Brain microvascular endothelial cell (primary cell): ENCODE results near the gene LY6G6F.

Experiments
- DNase-seq: peaks from one replicate; pipeline ENCODE4 v3.0.0-alpha.2; 2020
- H3K27ac ChIP-seq: fragments of 250-450 bp; sonication (Bioruptor Pico); 2 replicates; pipeline ENCODE4 v1.5.1; 2020; ENCODE audit warnings: mild to moderate bottlenecking, moderate library complexity
- H3K27me3 ChIP-seq: fragments of 250-450 bp; sonication (Bioruptor Pico); replicated peaks from 2 replicates; pipeline ENCODE4 v1.5.1; 2020; ENCODE audit warnings: mild to moderate bottlenecking
- H3K36me3 ChIP-seq: fragments of 250-450 bp; sonication (Bioruptor Pico); replicated peaks from 2 replicates; pipeline ENCODE4 v1.5.1; 2020; ENCODE audit warnings: mild to moderate bottlenecking
- H3K4me3 ChIP-seq: 2 replicates; pipeline ENCODE4 v1.5.1; 2011; ENCODE audit warnings: low read depth, mild to moderate bottlenecking, control low read depth, low read length, moderate library complexity
- in situ Hi-C: cut with HindIII; loops from 2 replicates; pipeline ENCODE4 v1.10.0; 2017; ENCODE audit warnings: low sequenced_read_pairs, low pct_ligation_motif_present
- TF ChIP-seq, protein P1 (sequence below): IDR thresholded peaks from 2 replicates; pipeline ENCODE4 v1.5.1; 2011; ENCODE audit warnings: low read depth, mild to moderate bottlenecking, moderate library complexity, low read length, control low read depth, inconsistent platforms; ENCODE audit errors: missing control alignments

The LY6G6F gene

DNA sequence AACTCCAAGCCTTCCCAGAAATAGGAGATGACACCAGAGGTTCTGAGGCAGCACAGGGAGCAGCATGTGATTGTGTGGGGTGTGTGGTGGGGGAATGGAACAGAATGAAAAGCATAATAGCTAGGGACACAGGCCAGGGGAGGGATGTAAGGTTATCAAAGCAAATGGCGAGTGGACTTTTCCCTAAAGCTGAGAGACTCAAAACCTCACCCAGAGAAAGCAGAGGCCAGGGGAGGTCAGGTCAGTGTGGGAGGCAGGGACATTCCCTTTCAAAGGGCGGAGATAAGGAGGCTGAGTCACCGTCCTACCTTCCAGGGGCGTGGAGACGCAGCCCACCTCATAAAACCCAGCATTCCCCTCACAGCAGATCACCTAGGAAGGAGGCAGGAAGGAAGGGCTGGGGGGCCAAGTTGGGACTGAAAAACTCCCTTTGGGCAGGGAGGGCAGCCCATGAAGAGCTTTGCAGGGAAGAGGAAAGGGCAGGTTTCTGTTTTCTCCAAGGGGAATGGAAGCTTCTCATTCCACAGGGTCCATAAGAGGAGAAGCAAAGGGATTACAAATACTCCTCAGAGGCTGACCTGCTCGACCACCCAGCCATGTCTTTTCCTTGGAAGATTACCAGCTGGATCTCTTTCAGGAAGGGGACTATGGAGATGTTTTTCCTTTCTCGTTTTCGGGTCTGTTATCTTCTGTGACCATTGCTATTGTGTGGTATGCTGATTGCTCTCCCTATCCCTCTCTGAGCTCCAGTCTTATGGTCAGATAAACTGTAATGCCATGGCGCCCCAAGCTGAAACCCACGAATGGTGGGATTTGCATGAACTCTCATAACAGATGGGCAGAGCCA, 16.2 kb upstream of the LY6G6F start:
- peaks cover 73% of the 10 kb centered on the region for H3K36me3 ChIP-seq
- H3K27ac ChIP-seq, result no peak overlapping the region
- no peaks in the 10 kb centered on the region for H3K27me3 ChIP-seq
- TF ChIP-seq, protein P1, sequence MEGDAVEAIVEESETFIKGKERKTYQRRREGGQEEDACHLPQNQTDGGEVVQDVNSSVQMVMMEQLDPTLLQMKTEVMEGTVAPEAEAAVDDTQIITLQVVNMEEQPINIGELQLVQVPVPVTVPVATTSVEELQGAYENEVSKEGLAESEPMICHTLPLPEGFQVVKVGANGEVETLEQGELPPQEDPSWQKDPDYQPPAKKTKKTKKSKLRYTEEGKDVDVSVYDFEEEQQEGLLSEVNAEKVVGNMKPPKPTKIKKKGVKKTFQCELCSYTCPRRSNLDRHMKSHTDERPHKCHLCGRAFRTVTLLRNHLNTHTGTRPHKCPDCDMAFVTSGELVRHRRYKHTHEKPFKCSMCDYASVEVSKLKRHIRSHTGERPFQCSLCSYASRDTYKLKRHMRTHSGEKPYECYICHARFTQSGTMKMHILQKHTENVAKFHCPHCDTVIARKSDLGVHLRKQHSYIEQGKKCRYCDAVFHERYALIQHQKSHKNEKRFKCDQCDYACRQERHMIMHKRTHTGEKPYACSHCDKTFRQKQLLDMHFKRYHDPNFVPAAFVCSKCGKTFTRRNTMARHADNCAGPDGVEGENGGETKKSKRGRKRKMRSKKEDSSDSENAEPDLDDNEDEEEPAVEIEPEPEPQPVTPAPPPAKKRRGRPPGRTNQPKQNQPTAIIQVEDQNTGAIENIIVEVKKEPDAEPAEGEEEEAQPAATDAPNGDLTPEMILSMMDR, result no peak
- DNase-seq, result no peak
- in situ Hi-C loops, result no loop called here
- no peak overlapping the region for H3K4me3 ChIP-seq

DNA sequence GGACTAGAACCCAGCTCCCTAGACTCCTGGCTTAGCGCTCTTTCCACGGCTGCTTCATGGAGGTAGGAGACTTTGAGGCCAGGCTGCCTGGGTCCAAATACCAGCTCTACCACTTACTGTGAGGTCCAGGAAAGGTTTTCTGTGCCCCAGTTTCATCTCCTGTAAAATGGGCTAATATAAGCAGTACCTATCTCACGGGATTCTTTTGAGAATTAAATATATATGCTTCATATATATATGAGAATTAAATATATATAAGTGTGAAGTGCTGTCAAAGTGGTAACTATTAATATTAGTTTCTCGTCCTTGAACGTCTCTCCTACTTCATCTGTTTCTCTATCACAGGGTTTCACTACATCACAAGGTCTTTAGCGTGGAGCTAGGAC, 15.6 kb upstream of the LY6G6F start:
- H3K27me3 ChIP-seq, result no peaks in the 10 kb centered on the region
- TF ChIP-seq, protein P1, result no peak
- H3K27ac ChIP-seq, result no peak overlapping the region
- in situ Hi-C loops, result no loop called here
- no peak for DNase-seq
- no peak overlapping the region for H3K4me3 ChIP-seq
- H3K36me3 ChIP-seq, result peaks cover 76% of the 10 kb centered on the region

DNA sequence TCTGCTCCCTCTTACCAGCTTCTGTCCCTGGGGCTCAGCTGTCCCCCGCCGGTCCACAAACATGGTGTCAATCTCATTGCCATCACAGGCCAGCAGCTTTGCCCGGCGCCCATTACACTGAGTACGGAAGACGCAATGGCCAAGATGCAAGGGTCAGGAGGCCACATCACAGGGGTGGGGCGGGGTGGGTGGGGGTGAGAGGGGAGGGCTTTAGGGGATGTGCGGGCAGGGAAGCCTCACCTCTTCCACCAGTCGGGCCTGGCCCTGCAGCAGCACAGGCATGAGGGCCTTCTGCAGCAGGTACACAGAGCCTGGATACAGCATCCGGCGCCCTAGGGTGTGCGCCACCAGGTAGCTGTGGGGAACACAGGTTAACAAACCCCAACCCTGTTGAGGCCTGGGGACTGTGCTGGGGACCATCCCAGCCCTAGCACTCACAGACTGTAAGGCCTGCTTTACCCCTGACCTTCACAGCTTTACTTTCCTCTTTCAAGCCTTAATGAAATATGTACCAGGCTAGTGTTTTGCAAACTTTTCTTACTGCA, 15.0 kb upstream of the LY6G6F start:
- in situ Hi-C loops, result no loop called here
- TF ChIP-seq, protein P1, result no peak
- no peak overlapping the region for H3K27ac ChIP-seq
- DNase-seq, result no peak
- H3K36me3 ChIP-seq, result peaks cover 70% of the 10 kb centered on the region
- H3K27me3 ChIP-seq, result no peaks in the 10 kb centered on the region
- H3K4me3 ChIP-seq, result no peak overlapping the region

DNA sequence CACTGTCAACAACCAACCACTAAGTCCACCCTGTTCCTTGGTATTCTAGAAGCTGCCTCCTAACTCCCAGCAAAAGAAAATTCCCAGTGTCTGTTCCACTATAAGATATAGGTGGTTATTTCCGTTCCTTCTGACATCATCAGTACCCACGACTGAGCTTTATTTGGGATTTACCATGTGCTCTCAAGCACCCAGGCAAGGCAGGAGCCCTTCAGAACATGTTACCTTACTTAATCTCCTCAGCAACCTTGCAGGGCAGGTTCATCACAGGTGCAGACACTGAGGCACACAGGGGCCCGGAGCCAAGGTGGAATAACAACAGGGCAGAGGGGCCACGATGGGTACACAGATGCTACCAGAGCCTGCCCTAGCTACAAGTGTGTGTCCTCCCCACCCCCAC, 14.3 kb upstream of the LY6G6F start:
- peaks cover 63% of the 10 kb centered on the region for H3K36me3 ChIP-seq
- in situ Hi-C loops, result no loop called here
- TF ChIP-seq, protein P1, result no peak
- no peak overlapping the region for H3K27ac ChIP-seq
- no peak overlapping the region for H3K4me3 ChIP-seq
- no peak for DNase-seq
- no peaks in the 10 kb centered on the region for H3K27me3 ChIP-seq

DNA sequence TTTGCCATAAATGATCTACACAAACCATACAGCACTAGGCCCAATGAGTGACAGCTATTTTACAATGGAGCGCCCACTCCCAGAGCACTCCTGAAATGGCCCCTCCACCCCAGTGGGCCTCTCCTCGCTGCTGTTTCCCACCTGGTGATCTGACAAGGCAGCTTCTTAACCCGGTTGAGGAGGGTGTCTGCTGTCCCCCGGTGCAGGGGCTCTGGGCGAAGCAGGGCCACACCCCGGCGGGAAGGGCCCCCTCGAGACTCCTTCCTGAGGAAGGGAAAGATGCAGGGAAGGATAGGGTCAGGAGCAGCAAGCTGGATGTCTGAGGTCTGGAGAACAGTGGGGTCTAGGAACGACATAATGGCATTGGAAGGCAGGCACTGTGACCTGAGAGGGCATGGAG, 13.8 kb upstream of the LY6G6F start:
- Histone ChIP-seq H3K27ac (no peak overlapping the region), H3K36me3 (peaks cover 60% of the 10 kb centered on the region), H3K4me3 (no peak overlapping the region), H3K27me3 (no peaks in the 10 kb centered on the region)
- TF ChIP-seq, protein P1, result no peak
- DNase-seq, result no peak
- in situ Hi-C loops, result no loop called here
